Nephron progenitor cell (in vitro differentiated cells): ENCODE data around the gene ASTN2.

Source experiments
- DNase-seq: peaks from one replicate; pipeline ENCODE4 v3.0.0; 2021
- H3K27ac Mint-ChIP-seq: 2 replicates; pipeline ENCODE4 v1.8.0; 2021; ENCODE audit warnings: mild to moderate bottlenecking, moderate library complexity, mixed read lengths
- H3K27me3 Mint-ChIP-seq: 2 replicates; pipeline ENCODE4 v1.8.0; 2021; ENCODE audit warnings: mild to moderate bottlenecking, low read depth, mixed read lengths; ENCODE audit not compliant: poor library complexity
- H3K36me3 Mint-ChIP-seq: 2 replicates; pipeline ENCODE4 v1.8.0; 2021; ENCODE audit warnings: low read depth, mixed read lengths
- H3K4me1 Mint-ChIP-seq: 2 replicates; pipeline ENCODE4 v1.8.0; 2021; ENCODE audit warnings: mixed read lengths
- H3K4me3 Mint-ChIP-seq: 2 replicates; pipeline ENCODE4 v1.8.0; 2021; ENCODE audit warnings: mild to moderate bottlenecking, moderate library complexity, mixed read lengths
- H3K9me3 Mint-ChIP-seq: 2 replicates; pipeline ENCODE4 v1.8.0; 2021; ENCODE audit warnings: mild to moderate bottlenecking, moderate library complexity, mixed read lengths
- CTCF ChIP-seq: fragments of 200-600 bp; sonication (generic); IDR thresholded peaks from 2 replicates; pipeline ENCODE4 v1.5.0; 2021; ENCODE audit warnings: antibody characterized with exemption

Gene ASTN2

DNA sequence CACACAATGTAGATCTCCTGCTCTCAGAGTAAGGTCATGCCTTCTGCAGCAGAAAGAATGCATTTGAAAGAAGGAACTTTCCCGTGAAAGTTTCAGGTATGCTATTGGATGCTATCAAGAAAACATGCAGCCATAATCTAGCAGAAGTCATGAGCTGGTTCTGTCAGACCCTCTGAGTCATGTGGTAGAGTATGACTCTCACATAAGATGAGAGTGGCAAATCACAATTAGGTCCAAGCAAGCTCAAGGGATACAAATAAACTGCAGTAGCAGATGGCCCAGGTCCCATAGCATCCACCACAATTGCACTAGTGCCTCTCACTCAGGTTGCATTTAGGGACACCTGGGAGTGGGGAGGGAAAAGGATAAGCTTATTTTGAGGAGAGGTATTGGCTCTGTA lies 292.8 kb downstream of the ASTN2 start:
- Mint-ChIP-seq H3K27ac (peak overlapping the region; percentile 40), H3K4me3 (no peak overlapping the region), H3K9me3 (peaks cover 4% of the 10 kb centered on the region), H3K27me3 (peaks cover 7% of the 10 kb centered on the region), H3K36me3 (no peaks in the 10 kb centered on the region), H3K4me1 (peaks cover 33% of the 10 kb centered on the region)
- DNase-seq = no peak
- TF ChIP-seq CTCF = no peak

DNA sequence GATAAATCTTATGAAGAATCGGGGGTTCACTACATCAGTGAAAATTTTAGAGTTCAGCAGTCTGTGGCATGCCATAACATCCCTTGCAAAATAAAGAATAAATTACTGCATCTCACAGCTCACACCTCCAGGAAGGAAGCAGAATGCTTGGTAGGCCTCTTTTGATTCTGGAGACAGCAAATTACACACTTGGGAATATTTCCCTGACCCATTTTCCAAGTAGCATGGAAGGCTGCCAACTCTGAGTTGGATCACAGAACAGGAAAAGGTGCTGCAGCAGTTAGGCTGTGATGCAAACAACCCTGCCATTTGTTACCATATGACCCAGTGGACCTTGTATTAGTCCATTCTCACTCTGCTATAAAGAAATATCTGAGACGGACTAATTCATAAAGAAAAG lies 293.5 kb downstream of the ASTN2 start:
- peaks cover 7% of the 10 kb centered on the region for H3K27me3 Mint-ChIP-seq
- H3K9me3 Mint-ChIP-seq = peaks cover 4% of the 10 kb centered on the region
- no peaks in the 10 kb centered on the region for H3K36me3 Mint-ChIP-seq
- no peak overlapping the region for H3K27ac Mint-ChIP-seq
- H3K4me1 Mint-ChIP-seq = peaks cover 27% of the 10 kb centered on the region
- no peak for DNase-seq
- no peak for TF ChIP-seq CTCF
- no peak overlapping the region for H3K4me3 Mint-ChIP-seq

- H3K4me3 Mint-ChIP-seq = no peak overlapping the region
- peaks cover 7% of the 10 kb centered on the region for H3K27me3 Mint-ChIP-seq
- H3K4me1 Mint-ChIP-seq = peaks cover 19% of the 10 kb centered on the region
- H3K36me3 Mint-ChIP-seq = no peaks in the 10 kb centered on the region
- DNase-seq = no peak
- H3K27ac Mint-ChIP-seq = no peak overlapping the region
- no peak for TF ChIP-seq CTCF
- peaks cover 4% of the 10 kb centered on the region for H3K9me3 Mint-ChIP-seq
Observed at GRCh38 chr9:117120061-117120460, 294.8 kb downstream of the ASTN2 start.

DNA sequence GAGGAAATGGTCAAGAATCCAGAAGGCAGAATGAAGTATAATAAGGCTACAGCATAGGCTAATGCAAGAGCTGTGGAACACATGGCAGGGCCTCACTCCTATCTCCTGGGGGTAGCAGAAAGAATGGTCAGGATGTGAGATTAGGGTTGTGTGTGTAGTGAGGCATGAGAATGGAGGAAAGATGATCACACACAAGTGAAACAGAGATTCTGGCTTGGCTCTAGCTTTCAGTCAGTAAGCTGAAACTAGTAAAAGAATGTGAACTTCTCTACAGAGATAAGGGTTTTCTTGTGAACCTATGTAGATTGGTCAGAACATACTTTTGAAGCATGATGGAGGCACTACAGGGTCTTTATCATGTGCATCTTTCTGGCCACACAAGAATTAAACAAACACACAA lies 298.8 kb downstream of the ASTN2 start:
- TF ChIP-seq CTCF = no peak
- peaks cover 7% of the 10 kb centered on the region for H3K27me3 Mint-ChIP-seq
- DNase-seq = no peak
- H3K4me3 Mint-ChIP-seq = no peak overlapping the region
- peaks cover 2% of the 10 kb centered on the region for H3K9me3 Mint-ChIP-seq
- no peaks in the 10 kb centered on the region for H3K36me3 Mint-ChIP-seq
- no peak overlapping the region for H3K27ac Mint-ChIP-seq
- H3K4me1 Mint-ChIP-seq = peaks cover 5% of the 10 kb centered on the region

GRCh38 chr9:117114768-117115167 lies 300.1 kb downstream of the ASTN2 start:
- no peaks in the 10 kb centered on the region for H3K9me3 Mint-ChIP-seq
- peaks cover 5% of the 10 kb centered on the region for H3K27me3 Mint-ChIP-seq
- H3K27ac Mint-ChIP-seq = no peak overlapping the region
- H3K4me1 Mint-ChIP-seq = peaks cover 13% of the 10 kb centered on the region
- no peak for DNase-seq
- TF ChIP-seq CTCF = no peak
- H3K4me3 Mint-ChIP-seq = no peak overlapping the region
- peaks cover 5% of the 10 kb centered on the region for H3K36me3 Mint-ChIP-seq

DNA sequence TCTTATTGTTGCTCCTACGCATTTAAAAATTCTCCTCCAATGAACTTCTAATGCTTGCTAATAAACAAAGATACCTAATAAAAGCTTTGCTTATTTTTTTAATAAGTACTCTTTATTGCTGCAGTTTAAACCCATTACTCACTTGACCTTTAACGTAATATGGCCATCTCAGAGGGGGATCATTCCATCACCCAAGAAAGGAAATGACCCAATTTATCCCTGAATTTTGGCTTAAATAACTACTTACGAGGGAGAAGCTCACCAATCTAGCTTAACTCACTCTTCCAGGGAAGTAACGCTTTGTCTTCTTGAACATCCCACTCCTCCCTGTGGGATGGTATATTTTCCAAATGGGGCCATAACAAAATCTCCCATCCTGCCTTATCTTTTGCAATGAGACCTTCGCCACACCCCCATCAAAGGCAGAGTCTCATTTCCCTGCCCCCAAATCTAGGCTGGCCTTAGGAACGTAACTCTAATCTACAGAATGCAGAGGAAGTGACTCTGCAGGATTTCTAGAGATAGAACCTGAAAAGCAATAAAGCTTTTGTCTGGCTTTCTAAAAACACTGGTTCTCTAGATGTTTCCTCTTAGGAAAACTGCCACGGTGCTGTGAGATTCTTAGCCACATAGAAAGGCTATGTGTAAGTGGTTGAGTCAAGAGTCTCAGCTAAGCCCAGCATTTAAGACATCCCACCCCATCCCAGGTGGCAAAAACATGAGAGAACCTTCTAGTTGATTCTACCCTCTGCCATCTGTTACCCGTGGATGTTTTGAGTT lies 310.0 kb downstream of the ASTN2 start:
- no peak for DNase-seq

More for the DNA sequence above, 310.0 kb downstream of the ASTN2 start:
- Mint-ChIP-seq H3K9me3 (no peaks in the 10 kb centered on the region), H3K4me1 (peaks cover 5% of the 10 kb centered on the region), H3K27me3 (peaks cover 2% of the 10 kb centered on the region), H3K4me3 (no peak overlapping the region), H3K27ac (no peak overlapping the region), H3K36me3 (no peaks in the 10 kb centered on the region)
- TF ChIP-seq CTCF = no peak
